Fibroblast of upper back skin (primary cell): Measurements from ENCODE around the gene SARDH.
A peak's percentile ranks its signal among the peaks of the same experiment; 100 is the strongest.

ENCODE experiments used
- DNase-seq: peaks from one replicate; pipeline ENCODE4 v3.0.0-alpha.2; 2013

The SARDH gene, protein sequence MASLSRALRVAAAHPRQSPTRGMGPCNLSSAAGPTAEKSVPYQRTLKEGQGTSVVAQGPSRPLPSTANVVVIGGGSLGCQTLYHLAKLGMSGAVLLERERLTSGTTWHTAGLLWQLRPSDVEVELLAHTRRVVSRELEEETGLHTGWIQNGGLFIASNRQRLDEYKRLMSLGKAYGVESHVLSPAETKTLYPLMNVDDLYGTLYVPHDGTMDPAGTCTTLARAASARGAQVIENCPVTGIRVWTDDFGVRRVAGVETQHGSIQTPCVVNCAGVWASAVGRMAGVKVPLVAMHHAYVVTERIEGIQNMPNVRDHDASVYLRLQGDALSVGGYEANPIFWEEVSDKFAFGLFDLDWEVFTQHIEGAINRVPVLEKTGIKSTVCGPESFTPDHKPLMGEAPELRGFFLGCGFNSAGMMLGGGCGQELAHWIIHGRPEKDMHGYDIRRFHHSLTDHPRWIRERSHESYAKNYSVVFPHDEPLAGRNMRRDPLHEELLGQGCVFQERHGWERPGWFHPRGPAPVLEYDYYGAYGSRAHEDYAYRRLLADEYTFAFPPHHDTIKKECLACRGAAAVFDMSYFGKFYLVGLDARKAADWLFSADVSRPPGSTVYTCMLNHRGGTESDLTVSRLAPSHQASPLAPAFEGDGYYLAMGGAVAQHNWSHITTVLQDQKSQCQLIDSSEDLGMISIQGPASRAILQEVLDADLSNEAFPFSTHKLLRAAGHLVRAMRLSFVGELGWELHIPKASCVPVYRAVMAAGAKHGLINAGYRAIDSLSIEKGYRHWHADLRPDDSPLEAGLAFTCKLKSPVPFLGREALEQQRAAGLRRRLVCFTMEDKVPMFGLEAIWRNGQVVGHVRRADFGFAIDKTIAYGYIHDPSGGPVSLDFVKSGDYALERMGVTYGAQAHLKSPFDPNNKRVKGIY

DNA sequence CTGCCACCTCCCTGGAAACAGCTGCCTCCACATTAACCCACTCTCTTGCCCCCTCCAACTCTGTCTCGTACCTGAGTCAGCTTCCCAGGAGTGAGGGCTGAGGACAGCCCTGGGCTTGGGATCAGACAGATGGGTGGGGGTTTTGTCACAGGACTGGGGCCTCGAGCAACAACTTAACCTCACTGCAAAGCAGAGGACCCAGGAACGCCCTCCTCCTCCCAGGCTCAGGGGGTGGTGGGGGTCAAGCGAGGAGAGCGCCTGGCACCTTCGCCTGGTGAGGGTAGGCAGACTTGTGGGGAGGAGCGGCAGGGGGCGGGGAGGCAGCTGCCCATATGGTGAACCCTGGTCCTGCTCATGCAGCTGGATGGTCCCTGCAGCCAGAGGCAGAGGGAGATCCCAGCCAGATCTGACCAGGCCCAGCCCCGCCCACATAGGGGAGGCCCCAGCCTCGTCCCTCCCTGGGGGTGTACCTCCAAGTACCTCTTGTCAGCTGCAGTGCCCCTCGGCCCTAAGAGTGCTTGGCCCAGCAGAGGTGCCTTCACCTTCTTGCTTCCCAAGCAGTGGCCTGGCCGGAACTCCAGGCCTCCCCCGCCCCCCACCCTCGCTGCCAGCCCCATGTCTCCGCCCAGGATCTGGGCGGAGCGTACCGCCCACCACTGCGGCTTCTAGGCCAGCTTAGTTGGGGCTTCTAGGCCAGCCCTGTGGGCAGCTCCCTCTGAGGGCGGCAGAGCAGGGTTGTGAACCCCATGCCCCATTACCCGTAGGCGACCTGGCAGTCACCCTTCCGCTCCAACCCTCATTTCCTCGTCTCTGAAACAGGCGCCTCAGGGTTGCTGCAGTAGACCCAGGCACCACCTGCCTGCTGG is at the start of gene SARDH:
Gene SARDH, minus strand, starts transcription at position 579 of the 866 bp plus-strand sequence. CDS start 4,179 bp downstream, outside the sequence.
- peak; percentile 30 for DNase-seq

DNA sequence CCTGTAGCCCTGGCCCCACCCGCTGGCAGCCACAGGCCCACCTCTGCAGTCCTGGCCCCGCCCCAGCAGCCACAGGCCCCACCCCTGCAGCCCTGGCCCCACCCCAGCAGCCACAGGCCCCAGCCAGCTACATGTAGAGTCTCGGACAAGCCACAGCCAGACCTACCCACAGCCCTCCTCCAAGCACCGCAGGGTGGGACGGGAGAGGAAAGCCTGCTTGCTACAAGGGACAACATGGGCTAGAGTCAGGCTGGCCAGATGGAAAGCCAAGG is 49.5 kb upstream of the SARDH start:
- peak; percentile 16 for DNase-seq

DNA sequence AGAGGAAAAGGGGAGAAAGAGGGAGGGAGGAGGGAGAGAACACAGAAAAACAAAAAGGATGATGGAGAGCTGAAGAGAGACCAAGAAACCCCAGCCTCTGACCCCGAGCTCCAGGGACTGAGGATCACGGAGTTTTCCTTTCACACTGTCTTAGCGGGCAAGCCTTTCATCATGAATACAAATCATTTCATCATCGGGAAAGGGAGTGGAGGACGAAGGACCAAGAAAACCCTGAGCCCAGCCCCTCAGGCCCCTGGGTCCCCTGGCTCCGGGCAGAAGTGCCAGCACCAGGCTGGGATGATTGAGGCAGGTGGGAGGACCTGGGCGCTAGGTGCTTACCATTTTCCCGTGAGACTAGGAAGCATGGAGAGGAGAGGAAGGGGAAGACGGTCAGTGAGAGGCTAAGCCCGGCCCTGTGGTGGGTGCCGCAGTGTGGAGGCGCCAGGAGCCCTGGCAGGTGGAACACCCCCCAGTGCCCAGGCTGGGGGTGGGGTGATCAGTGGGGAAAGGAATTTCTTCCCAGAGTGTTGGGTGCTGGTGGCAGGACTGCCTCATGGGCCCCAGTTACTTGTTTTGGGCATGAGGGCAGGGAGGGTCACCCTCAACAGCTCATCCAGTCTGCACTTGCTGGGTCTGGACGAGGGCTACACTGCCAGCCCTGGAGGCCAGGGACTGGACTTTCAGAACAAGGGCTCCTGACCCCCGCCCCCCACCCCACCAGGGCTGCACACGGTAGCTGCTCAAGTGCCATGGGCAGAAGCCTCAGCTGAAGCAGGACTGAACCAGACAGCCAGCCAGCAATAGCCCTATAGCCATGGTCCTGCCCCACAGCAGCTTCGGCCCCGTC is 49.0 kb upstream of the SARDH start:
- DNase-seq = no peak

DNA sequence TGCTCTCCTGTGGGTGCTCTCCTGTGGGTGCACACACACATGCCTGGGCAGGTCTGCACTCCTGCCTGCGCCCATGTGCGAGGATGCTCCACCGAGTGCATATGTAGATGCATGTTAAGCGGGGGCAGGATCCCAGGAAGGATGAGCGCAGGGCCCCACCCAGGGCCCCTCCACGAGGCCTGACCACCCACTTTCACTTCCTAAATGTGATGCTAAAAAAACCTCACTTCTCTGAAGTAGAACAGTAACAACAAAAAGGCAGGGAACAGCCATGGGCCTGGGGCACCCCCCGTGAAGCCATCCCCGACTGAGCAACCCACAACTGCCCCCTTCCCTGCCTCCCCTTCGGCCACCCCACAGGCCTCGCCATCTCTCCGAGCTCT is 48.2 kb upstream of the SARDH start:
- no peak for DNase-seq

DNA sequence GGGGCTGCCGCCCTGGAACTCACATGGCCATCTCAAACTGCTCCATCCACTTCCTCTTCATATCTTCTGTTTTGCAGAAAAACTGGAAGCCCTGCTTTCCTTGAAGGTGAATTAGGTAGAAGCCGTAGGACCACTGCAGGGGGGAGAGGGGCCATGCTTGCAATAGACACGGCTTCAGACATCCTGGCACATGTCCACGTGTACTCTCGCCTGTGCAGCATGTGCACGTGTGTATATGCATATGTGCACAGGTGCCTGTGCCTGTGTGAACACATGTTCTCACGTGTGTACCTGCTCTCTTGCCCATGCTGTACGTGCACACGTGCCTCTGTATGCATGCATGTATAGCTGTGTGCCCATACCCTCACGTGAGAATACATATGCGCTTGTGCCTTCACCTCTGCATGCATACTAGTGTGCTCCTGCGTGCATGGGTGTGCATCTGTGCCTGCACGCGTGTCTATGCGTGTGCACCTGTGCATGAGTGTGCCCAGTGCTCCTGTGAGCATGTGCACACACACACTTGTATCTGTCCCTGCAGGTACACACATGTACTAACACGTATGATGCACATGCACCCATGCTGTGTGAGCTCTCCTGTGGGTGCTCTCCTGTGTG is 47.7 kb upstream of the SARDH start:
- DNase-seq = no peak

DNA sequence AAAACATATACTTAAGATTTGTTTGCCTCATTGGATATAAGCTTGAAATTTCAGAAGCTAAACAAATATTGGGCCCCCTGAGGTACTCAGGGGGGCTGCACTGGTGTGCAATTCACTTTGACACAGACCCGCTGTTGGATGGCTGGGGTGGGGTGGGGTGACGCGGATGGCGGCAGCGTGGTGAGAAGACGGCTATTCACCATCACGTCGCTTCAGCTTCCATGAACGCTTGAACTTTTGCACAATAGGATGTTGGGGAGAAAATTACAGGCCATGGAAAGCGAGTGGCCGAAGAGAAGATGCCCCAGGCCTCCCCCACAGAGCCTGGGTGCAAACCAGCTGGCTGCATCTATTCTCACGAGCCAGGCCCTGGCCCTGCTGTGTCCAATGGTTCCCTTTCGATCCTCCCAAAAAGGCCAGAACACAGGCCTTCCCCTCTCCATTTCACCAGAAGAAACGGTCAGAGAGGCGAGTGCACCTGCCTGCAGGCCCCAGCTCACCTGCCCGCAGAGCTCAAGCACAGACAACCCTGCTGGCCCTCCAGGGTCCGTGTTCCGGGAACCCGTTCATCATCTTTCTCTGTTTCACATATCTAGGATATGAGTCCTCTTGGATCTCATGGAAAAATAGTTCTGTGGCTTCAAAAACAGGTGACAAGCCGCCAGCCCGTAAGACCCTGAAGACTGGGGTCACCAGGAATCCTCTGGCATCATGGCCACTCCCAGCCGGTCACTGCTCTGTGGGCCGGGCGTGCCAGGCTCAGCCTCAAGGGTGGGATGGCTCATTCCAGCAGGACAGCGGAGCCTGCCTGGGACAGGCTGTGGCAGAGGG is 46.8 kb upstream of the SARDH start:
- DNase-seq = no peak

DNA sequence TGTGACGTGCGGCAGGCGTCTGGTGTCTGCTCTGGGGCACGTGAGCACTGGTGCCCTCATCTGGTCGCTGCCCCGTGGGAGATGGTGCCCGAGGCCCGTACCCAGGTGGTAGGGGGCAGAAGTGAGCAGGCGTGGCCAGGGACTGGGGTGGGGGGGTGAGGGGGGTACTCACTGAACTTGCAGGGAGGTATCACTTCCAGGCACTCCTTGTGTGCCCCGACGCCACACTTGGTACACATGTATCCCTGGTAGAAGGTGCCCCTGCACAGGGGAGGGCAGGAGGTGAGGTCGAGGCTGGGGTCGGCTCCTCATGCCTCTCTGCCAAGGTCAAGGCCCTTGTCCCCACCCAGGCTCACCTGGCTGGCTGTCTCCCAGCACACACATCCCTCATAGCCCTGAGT is 45.2 kb upstream of the SARDH start:
- no peak for DNase-seq

DNA sequence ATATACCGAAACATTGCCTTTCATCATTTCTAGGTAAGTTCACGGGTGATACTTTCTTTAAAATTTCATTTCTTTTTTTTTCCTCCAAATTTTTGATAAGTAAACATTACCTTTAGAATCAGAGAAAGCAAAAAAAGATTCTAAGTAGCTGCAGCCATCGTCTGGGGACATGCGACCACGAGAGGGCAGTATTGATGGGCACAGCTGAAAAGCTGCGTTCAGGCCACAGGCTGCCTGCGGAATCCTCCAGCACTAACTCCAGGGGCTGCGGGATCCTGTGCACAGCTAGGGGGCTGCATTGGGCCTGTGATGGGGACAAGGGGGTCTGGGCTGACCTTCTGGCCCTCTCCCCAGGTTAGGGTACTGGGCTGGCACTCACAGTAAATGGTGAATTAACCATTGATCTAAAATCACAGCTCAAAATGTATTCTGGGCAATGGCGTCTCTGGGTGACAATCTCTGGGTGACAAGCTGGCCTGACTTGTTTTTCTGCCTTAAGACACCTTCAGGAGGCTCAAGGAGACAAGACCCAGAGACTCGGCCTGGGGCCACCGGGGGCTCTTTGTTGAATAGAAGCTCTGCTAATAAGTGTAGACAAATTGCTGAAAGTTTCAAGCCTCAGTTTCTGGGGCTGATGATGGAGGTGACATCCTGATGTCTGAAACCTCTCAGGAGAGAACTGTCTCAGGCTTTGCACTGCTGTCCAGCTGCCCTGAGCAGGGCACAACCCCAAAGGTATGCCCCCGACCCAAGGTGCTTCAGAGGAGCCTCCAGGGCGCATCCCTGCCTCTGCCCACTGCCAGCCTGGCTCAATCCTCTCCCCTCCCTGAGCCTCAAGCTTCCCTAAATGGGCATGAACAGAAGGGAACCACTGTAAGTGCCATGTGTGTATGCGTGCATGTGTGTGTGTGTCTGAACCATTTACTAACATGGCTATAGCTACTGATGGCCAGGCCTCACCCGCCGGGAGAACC is 44.3 kb upstream of the SARDH start:
- DNase-seq = peak; percentile 55

DNA sequence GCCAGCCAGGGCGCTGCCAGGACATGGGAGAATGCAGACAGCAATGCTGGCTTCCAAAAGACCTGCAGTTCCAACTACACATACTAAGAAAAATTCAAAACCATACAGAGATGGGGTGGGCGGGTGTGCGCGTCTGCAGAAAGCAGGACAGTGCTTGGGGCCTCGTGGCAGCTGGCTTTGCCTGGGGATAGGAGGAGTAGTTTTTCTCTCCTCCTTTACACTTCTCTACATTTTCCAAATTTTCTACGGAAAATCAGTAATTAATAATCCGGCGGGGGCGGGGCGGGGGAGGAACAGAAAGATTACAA is 43.6 kb upstream of the SARDH start:
- no peak for DNase-seq

DNA sequence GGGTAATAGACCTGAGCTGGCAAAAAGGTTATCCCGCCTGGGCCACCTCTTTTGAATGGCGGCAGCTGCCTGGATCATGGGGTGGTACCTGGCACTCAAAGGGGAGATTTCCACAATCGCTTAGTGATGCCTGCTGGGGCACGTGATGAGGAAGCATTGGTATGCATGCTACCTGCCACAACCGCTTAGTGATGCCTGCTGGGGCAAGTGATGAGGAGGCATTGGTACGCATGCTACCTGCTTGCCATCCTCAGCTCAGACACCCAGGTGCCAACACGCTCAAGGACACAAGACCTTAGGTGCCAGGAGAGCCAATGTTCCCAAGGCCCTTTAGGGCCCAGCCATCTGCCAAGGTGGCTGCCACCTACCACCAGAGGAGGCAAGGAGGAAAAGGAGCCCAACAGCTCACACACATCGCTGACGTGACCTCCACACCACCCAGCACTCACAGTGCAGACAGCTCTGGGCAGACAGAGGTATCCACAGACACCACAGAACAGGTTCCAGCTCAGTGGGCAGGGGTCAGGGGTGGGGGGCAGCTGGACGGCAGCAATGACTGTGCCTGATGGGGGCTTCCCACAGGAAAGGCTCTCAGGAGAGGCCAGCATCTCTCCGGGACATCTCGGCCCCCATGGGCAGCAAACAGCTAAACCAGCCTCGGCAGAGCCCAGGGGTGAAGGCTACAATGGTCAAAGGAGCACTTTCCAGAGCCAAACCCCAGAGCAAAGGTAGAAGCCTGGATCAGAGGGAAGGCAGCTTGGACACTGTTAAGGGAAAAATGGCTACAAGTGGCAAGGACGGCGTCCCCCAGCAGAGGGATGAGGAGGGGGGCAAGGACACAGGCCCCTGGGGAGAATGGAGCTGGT is 43.0 kb upstream of the SARDH start:
- DNase-seq = no peak

DNA sequence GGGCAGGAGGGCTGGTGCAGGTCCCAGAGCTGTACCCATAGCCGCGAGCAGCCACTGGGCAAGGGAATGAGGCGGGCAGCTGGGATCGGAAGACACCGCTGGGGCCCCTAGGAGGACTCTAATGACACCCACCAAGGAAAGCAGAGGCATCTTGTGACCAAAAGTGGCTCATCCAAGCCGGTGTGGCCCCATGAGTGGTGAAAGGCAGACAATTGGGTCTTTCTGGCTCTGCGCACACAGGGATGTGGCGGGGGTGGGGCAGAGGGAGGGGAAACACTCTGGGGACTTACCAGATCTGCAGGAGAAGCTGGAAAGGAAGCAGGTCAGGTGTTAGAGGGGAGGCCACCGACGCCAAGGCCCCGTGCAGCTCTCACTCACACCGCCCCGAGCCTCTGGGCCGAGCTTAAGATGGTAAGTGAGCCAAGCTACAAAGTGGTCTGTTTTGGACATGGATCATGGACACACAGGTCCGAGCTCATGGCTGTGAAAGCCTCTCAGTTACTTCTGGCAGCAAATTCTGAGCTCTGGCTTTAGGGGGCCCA is 42.3 kb upstream of the SARDH start:
- no peak for DNase-seq

DNA sequence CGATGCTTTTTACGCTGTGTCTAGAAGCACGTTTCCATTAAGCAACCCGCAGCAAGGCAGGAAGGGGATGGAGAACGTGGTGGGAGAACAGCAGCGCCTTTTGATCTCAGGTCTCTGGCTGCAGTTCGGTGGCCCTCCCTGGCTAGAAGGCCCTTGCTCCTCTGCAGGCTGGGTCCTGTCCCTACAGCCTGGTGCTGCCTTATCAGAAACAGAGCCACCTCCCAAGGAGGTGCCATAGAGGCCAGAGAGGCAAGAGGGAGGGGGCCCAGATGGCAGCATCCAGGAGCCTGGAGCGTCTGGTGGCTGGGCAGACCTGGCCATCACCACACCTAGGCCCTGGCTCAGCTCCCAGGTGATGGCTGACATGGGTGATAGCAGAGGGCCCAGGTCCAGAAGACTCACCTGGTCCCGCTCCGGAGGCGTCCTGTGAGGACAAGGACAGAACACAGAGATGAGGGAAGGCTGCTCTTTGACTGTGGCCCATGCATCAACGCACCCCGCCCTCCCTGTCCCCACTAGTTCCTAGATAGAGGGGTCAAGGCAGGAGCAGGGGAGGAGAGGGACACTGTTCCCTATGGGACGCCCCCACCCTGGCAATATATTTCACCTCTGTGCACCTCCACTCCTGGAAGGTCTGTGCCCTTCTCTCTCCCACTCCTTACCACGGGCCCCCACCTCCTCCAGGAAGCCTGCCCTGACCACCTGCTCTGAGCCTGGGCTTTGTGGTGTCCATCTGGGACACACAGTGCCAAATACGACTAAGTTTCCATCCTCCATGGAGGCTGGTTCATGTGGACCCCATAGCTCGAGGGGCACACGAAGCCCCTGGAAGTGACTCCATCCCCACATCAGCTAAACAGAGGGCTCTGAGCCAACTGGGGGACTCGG is 41.6 kb upstream of the SARDH start:
- no peak for DNase-seq

DNA sequence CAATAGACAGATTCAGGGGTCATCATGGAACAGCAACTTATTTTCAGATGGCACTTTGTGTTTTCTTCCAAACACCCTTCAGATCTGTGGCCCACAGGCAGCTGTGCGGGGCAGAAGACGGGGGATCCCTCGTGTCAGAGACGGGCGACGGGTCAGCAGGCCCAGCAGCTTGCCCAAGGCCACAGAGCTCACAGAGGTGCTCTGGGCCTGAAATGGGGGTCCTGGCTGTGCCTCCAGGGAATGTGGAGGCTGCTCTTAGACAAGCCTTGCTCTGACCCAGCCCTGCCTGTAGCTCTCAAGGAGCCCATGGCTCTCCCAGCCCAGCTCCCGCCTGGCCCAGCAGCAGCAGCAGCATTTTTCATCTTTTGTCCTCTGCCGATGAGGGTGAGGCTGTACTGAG is 40.9 kb upstream of the SARDH start:
- no peak for DNase-seq

DNA sequence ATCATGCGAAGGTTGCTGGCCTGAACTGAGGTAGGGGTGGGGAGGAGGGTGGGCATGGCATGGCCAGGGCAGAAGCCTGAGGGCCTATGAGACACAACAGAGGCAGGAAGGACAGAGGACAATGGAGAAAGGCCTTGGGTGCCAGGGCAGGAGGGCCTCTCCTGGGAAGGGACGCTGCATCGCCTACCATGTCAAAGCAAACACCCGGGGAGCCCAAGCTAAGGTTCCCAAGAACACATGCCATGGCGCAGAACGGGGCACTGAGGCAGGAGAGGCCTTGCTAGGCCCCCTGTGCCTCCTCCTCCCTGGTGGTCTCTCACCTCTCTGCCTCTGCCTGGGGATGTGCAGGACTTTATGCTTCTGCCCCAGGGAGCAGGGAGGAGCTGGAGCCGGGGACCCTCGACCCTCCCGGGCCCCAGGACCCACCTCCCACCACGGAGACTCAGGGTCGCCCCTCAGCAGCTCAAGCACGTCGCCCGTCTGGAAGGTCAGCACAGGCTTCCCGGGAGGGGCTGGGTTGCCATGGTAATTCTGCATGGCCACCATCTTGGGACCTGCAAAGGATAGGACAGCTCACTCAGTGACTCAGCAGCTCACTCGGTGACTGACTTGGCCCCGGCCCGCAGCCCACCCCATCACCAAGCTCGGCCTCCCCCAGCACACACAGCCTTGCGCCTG is 40.3 kb upstream of the SARDH start:
- no peak for DNase-seq

DNA sequence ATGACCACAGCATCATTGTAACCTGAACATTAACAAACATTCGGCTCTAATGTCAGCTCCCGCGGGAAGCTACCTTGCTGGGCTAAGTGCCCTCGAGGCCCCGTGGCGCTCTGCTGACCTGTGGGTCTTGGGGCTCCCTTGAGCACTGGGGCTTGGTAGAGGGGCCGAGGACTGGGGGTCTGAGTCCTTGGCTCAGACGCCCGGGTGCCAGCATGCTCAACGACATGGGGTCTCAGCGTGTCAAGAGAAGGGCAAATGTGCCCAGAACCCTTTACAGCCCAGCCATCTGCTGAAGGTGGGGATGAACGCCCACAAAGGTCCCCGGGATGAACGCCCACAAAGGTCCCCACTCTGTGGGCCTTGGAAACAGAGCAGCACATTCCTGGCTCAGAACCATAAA is 39.7 kb upstream of the SARDH start:
- DNase-seq = no peak

DNA sequence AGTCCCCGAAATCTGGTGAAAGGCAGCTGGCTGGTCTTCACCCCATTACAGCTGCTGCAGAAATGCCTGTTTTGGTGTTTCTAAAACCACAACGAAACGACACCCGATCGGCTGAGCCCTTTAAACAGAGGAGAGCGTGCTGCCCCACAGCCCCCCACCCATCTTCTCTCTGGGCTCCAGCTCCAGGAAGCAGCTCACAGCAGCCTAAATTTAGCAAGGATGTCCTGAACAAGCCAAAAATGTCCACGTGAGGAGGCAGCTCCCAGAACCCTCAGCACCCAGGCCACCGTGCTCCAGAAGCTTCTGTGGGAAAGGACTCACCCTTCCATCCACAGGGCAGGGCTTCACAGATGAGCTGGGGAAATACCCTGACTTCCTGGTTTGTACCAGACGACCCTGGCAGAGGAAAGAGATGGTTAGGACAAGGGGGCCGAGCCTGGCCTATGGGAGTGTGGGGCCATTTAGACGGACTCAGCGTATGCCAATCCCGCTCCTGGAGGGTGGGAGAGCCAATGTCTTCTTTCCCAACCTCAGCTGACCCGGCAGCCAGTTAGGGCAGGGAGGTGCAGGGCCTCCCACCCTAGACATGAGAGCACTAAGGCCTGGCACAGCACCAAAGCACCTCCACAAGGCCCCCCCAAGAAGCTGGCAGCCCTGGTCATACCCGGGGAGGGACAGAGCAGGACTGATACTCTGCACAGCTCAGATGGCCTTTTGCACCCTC is 39.1 kb upstream of the SARDH start:
- no peak for DNase-seq
